HG02623 (cell line): ENCODE results near the gene ST8SIA6.
A peak's percentile ranks its signal among the peaks of the same experiment; 100 is the strongest.
"Not testable (repeated sequence)": the region's sequence is repeated elsewhere in the genome, so short reads cannot be mapped to it uniquely, and the experiment has no call there.

Source experiments
- ATAC-seq: cut with Tn5 transposase; IDR thresholded peaks from one replicate; pipeline ENCODE4 v1.9.1; 2021; ENCODE audit warnings: moderate library complexity; ENCODE audit not compliant: unreplicated experiment

ST8SIA6 gene

DNA sequence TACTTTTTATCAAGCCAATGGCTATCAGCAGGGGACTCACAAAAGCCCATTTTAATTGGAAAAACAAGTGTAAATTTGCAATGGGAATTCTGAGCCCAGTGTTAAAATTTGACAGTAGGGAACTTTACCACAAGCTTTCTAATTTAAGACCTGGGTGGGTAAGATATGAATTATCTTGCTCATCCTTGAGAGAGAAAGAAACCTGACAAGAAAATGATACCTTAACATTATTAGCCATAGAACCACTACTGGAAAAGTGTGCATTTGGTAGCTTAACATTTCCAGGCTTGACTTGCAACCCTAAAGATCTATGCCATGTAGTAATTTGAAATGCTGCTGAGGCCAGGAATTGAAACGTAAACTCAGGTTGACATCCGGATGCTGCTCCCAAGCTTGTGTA lies 2.7 kb upstream of the ST8SIA6 start:
- ATAC-seq: no peak

DNA sequence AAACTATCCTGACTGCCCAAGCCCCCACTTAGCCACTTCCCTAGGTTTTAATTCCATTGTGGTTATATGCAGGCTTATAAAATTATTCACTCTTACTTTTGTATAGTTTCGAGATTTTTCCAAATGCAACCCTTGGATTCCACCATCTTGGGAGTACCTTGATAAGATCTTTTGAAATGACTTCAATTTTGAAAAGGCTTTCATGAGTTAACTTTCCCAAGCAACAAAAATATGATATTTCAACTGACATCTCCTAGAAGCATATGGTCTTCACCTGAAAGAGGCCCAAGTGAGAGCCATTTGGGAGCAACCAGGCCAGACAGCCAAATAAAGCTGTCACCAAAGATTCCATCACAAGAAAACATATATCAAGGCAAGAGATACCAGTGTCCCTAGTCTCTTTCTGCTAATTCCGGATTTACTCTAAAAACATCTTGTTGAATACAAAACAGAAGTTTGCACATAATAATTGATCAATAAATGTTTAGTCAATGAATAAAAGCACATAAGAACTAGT lies 1.7 kb upstream of the ST8SIA6 start:
- ATAC-seq: no peak

DNA sequence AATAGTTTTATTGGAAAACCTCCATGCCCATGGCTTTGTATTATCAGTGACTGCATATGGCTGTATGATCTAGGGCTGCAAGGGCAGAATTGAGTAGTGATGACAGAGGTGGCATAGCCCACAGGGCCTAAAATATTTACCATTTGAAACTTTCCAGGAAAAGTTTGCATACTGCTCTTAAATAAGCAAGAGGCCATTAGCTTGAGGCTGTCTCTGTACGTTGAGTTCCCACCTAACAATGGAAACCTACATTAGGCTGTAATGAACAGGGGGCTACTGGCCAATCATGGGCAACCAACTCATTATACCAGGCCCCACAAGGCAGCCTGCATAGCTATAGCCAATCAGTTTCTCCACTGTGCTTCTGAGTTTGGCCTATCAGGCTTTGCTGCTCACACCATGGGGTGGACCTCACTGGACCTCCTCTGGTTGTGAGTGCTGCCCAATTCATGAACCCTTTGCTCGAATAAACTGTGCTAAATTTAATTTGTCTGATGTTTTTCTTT lies 673 bp upstream of the ST8SIA6 start:
- ATAC-seq: no peak

DNA sequence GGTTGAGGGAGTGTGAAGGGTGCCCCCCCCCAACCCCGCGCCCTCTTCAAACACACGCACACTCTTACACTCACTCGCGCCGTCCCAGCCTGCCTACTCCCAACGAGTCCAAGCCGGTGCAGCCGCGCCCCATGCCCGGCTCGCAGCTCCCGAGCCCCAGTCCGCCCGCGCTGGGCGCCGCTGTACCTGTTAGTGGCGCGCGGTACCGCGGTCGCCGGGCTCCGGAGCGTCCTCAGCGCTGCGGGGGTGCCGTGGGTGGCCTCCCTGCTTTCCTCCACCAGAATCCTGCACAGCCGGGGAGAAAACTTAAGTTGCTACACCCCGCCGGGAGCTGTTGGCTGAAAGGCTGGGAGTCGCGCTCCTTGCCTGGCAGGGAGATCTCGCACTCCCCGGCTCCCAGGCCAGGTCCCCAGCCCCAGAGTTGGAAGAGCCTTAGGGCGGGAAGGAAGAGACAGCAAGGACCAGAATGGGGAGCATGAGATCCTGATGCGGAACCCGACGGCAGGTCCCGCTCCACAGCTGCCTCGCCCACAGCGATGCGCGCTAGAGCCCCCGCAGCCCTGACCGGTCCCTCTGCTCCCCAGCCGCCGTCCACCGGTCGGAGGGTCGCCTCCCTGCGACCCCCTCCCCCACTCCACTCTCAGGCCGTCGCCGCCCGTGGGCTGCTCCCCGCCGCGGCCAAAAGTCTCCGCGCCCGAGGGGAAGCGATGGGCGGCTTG lies 863 bp downstream of the ST8SIA6 start:
- peak; percentile 24 for ATAC-seq

DNA sequence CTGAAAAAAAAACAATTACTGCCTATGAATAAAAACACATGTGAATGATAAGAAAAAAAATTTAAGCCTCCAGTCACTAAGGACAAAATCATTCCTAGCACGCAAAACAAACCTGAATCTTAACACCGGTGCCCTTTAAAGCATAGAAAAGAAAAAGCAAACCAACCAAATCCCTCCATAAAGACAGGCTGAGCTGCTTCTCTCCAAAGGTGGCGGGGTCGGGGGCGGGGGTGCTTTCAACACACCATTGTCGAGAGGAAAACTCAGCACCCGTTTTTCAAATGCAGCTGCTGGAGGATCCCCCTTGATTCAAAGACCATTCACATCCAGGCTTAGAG lies 1.4 kb downstream of the ST8SIA6 start:
- ATAC-seq: no peak

DNA sequence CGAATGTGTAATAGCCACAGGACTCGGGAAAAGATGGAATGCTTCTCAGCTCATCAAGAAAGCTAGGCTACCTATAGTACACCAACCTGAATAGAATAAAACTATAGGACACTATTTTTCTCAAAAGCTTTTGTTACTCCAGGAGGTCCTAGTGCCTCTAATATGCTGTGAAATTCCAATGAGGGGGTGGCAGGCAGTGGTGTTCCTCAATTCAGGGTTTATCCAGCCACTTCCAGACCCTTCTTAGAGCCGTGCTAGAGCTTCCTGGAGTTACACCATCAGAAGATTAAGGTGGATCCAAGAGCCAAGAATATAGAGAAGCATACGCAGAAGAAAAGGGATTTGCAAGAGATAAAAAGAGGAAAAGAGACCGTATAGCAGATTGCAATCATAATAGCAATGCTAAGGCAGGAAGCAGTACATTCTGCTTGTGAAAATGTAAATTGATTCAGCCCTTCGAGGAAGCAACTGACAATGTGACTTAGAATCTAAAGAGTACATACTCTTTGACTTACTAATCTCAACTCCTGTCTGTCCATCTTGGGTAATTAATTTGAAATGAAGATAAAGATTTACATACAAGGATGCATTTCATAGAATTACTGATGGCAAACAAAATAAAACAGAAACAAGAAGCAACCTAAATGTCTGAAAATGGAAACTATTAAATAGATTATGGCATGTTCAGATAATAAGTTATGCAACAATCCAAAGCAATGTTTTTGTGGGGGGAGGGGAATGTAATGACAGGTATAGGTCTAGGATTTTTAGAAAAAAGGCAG lies 2.1 kb downstream of the ST8SIA6 start:
- no peak for ATAC-seq

DNA sequence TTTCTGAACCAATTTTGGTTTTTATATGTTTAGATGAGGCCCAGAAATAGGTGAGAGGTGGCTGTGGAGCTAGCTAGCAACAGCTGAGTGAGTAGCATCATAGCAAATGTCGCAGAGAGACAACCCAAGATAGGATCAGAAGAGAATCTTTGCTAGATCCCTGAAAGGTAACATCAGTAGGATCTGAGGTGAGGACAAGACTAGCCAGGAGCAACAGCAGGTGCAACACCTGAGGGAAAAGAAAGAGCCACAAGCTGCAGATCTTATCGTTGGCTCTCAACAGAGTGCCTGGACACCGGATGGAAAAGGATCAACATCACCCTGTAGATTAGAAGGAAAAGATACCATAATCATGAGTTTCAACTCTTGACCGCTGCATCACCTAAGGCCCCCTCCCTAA lies 4.4 kb downstream of the ST8SIA6 start:
- no peak for ATAC-seq

DNA sequence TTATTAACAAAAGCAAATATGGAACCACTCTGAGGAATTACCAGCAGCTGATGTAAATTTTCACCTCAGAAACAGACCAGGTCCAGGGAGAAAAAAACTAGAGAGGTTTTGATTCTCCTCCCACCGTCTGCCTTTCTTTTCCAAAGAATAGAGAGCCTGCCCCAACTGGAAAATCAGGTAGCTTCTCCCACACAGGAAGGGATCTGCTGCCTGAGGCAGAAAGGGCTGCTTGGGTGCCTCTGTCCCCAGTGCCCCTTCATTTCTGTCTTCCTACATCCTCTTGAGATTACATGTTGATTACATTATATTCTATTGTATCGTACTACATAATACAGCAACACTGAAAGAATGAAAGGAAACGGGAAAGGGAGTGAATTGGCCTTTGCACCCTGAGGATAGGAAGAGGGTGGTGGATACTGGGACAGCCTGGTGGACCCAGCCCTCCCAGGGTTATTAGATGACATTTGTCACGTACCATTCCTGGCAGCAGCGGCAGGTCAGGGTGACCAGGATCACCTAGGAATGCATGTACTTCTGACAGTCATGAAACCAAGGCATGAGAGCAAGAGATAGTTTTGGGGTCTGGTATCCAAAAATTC lies 8.9 kb downstream of the ST8SIA6 start:
- ATAC-seq: no peak

DNA sequence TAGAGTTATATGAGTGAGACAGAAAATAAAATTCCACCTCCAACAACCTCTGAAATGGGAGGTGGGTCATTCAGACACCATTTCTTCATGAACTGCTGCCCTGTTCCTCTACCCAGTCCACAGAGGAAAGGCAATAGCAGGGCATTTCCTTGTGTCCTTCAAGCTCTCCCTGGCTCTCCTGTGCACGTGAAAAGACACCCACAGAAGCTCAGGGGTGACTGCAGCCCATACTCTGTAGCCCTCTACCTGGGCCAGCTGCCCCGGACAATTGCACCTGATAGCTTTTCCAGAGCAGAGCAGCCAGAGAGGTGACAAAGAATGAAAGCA lies 10.0 kb downstream of the ST8SIA6 start:
- no peak for ATAC-seq

DNA sequence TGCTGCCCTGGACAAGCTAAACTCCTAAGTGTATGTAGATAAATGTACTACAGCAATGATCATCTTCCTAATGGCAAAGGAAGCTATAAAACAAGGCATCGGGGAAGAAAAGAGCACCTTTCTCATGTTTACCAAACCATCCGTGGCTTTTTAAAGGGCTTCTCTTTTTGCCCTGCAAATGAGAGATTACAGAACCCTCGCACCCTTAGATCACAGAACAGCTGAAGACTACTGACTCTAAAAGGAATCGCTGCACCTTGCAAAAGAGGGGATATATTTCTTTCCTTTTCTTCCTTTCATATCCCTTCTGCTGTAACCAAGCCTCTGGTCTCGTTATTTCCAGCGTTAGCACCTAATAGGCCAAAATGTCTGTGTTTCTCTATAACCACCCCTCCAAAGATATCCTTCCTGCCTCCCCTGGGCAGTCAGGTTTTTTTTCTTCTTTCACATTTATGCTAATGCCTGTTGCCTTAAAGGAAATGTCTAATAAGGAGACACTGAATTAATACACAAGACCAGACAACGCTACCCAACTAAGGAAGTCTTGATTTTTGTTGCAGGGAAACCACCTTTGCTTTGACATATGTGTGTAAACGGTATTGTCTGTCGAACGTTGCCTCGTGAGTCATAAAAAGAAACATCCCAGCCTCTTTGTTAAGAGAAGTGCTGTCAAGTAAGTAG lies 10.5 kb downstream of the ST8SIA6 start:
- peak; percentile 86 for ATAC-seq

DNA sequence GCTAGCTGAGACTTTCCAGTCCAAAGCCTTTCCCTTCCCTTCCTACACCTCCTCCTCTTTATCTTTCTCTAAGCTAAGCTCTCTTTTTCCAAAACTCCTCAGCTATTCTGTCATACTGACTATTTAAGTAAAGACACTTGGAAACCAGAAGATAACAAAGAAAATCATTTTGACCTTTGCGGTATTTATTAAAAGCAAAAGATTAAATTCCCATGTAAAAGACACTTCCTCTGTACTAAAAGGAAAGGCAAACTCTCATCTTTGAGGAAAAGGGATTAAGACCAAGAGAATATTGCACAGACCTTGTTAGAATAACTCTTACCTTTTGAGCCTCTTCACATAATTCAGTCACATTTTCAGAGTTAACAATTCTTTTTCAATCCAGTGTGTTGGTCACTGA lies 15.8 kb downstream of the ST8SIA6 start:
- no peak for ATAC-seq

DNA sequence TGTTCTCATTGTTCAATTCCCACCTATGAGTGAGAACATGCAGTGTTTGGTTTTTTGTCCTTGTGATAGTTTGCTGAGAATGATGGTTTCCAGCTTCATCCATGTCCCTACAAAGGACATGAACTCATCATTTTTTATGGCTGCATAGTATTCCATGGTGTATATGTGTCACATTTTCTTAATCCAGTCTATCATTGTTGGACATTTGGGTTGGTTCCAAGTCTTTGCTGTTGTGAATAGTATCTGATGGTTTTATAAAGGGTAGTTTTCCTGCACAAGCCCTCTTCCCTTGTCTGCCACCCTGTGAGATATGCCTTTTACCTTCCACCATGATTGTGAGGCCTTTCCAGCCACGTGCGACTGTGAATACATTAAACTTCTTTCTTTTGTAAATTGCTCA lies 17.8 kb downstream of the ST8SIA6 start:
- ATAC-seq: not testable (repeated sequence)

DNA sequence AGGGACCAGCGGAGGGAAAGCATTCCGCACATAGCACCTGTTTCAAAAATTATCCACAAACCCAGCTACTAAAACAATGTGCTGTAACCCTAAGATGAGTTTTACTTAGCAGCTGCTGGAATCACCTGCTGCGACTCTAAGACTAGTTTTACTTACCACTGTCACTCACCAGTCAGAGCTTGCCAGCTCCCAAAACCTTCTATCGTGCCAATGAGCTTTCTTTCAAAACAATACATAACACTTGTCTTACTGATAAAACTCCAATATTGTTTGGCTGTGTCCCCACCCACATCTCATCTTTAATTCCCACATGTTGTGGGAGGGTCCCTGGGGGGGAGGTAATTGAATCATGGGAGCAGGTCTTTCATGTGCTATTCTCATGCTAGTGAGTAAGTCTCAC lies 18.4 kb downstream of the ST8SIA6 start:
- no peak for ATAC-seq

DNA sequence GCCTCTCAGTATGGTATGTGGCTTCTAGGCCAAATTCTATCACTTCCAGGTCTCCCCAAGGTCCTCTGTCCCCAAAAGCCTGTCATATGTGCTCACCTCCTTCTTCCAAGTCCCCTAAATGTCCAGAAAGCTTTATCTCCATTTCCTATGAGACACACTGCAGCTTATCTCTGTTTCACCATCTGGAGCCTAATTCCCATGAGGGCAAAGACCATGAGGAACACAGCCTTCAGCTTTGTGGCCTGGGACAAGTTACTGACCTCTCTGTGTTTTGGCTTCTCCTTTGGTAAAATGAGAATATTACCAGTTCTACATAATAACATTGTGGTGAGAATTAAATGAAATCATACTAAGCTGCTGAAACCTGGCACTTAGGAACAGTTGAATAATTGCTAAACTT lies 19.2 kb downstream of the ST8SIA6 start:
- no peak for ATAC-seq

DNA sequence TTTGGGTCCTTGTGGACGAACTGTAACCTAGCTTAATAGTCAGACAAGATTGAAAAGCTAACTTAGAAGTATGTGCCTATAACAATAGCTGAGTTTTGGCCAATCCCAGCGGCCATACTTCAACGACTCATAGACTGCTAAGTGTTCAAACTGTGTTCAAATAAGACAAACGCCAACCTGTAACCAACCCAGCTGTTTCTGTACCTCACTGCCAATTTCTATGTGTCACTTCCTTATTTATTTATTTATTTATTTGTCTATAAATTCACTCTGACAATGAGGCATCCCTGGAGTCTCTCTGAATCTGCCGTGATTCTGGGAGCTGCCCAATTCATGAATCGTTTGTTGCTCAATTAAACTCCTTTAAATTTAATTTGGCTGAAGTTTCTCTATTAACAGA lies 21.7 kb downstream of the ST8SIA6 start:
- ATAC-seq: no peak

DNA sequence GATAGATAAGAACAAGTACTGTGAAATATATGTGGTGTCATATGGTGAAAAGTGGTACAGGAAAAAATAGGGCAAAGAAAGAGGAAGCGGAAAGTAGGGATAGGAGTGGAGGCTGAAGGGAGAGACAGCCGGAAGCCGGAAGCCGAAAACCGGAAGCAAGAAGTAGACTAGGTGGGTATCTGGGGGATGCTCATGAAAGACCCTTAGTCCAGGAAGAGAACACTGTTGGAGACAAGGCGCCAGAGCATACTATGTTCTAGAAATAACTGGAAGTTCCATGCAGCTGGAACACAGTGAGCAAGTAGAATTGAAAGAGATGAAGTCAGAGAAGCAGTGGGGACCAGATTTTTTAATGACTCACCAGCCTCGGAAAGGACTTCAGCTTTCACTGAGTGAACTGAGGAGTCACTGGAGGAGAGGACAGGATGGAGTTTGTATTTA lies 22.5 kb downstream of the ST8SIA6 start:
- no peak for ATAC-seq

DNA sequence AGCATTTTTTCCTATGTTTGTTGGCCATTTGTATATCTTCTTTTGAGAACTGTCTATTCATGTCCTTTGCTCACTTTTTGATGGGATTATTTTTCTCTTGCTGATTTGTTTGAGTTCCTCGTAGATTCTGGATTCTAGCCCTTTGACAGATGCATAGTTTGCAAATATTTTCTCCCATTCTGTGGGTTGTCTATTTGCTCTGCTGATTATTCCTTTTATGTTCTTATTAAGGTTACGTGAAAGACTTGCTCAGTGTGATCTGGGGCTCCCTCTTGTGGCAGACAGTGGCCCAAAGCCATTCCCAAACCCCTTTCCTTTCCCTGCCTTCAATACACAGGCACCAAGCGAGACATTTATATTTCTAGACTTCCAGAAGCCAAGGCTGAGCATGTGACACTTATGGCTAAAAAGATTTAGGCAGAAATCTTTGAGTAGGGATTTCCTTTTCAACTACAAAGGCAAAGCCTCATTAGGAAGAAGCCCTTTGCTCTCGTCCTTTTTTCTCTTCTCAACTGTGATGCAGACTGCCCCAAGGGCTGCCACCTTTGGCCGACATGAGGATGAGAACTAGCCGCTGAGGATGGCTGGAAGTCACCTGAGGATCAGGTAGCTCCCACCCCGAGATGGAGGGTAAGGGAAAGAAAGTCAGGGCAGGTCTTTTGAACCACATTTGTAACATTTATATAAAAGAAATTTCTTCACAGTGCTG lies 23.6 kb downstream of the ST8SIA6 start:
- ATAC-seq: no peak

DNA sequence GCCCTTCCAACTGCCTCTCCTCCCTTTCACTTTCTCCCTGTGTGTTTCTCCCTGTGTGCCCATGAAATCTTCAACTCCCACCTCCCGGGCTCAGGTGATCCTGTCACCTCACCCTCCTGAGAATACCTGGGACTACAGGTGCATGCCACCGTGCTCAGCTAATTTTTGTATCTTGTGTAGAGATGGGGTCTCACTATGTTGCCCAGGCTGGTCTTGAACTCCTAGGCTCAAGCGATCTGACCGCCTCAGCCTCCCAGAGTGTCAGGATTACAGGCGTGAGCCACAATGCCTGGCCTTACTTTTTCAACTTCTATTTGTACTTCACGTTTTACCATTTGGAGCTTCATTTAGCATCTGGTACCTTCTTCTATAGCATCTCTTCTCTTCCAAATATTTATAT lies 24.9 kb downstream of the ST8SIA6 start:
- no peak for ATAC-seq

DNA sequence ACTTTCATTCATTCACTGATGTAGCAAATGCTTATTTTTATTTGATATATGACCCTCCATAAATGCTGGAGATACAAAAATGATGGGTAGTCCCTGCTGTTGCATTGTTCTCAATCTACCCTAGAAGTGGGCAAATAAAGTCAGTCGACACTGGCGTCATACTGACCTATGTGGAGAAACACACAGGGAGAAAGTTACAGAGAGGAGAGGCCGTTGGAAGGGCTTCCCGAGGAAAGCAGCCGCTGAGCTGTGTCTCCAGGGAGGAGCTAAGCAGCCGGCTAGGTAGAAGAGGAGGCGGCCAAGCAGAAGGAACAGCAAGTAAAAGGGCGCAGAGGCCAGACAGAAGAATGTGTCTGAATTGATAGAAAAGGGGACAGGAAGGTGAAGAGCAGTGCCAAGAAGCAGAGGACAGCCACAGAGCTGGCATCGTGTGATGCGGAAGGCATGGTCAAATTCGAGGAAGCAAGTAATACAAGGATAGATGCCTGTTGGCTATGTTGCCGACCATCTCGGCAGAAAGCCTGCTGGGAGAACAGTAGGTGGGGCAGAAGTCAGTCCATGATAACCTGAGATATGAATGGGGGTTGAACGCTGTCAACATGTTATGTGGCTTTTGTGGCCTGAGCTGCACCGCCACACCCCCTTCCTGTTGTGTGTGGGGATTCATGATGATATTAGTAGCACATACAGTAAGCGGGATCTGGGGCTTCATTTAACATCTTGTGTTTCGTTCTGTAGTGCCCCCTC lies 25.9 kb downstream of the ST8SIA6 start:
- no peak for ATAC-seq
